ENCODE results near the gene RALGPS2.

Gene RALGPS2

GRCh38 chr1:178895928-178896327, 170.9 kb downstream of the RALGPS2 start:
- Histone ChIP-seq H3K9me3 (ENCODE audit: insufficient read depth, low read length) (no peaks in the 10 kb centered on the region), H3K27me3 (ENCODE audit: low read depth, low read length) (no peaks in the 10 kb centered on the region), H3K36me3 (replicated peaks; ENCODE audit: low read depth, low read length) (peaks cover 3% of the 10 kb centered on the region), H3K9ac (ENCODE audit: low read length) (no peak overlapping the region), H3K79me2 (ENCODE audit: low read length) (no peaks in the 10 kb centered on the region), H3K4me2 (ENCODE audit: low read length) (no peak overlapping the region), H2AFZ (ENCODE audit: low read depth, low read length) (no peak overlapping the region), H3K4me3 (ENCODE audit: low read length) (no peak overlapping the region), H3K4me1 (ENCODE audit: low read length) (peaks cover 16% of the 10 kb centered on the region), H4K20me1 (ENCODE audit: insufficient read depth, low read length) (no peaks in the 10 kb centered on the region), H3K27ac (ENCODE audit: low read length) (no peak overlapping the region)
- TF ChIP-seq EZH2phosphoT487 (IDR thresholded peaks at IDR 0.05; ENCODE audit: low read depth), result no peak
- no peak for TF ChIP-seq CTCF (IDR thresholded peaks at IDR 0.05; ENCODE audit: low read depth, low read length)

- Histone ChIP-seq H3K27me3 (ENCODE audit: low read depth, low read length) (no peaks in the 10 kb centered on the region), H4K20me1 (ENCODE audit: insufficient read depth, low read length) (no peaks in the 10 kb centered on the region), H2AFZ (ENCODE audit: low read depth, low read length) (no peak overlapping the region), H3K9me3 (ENCODE audit: insufficient read depth, low read length) (no peaks in the 10 kb centered on the region), H3K27ac (ENCODE audit: low read length) (no peak overlapping the region), H3K4me2 (ENCODE audit: low read length) (no peak overlapping the region), H3K4me1 (ENCODE audit: low read length) (peaks cover 16% of the 10 kb centered on the region), H3K9ac (ENCODE audit: low read length) (no peak overlapping the region), H3K4me3 (ENCODE audit: low read length) (no peak overlapping the region), H3K36me3 (replicated peaks; ENCODE audit: low read depth, low read length) (peaks cover 3% of the 10 kb centered on the region), H3K79me2 (ENCODE audit: low read length) (no peaks in the 10 kb centered on the region)
- TF ChIP-seq EZH2phosphoT487 (IDR thresholded peaks at IDR 0.05; ENCODE audit: low read depth) (no peak), CTCF (IDR thresholded peaks at IDR 0.05; ENCODE audit: low read depth, low read length) (no peak)
These were observed 173.4 kb downstream of the RALGPS2 start for GRCh38 chr1:178898401-178898800.

GRCh38 chr1:178899402-178899801, 174.4 kb downstream of the RALGPS2 start:
- TF ChIP-seq CTCF (IDR thresholded peaks at IDR 0.05; ENCODE audit: low read depth, low read length) (no peak), EZH2phosphoT487 (IDR thresholded peaks at IDR 0.05; ENCODE audit: low read depth) (no peak)
- H3K4me3 ChIP-seq (ENCODE audit: low read length), result no peak overlapping the region
- H3K4me2 ChIP-seq (ENCODE audit: low read length), result peak overlapping the region; percentile 18
- H3K9me3 ChIP-seq (ENCODE audit: insufficient read depth, low read length), result no peaks in the 10 kb centered on the region
- H3K27ac ChIP-seq (ENCODE audit: low read length), result no peak overlapping the region
- H3K36me3 ChIP-seq (replicated peaks; ENCODE audit: low read depth, low read length), result peaks cover 3% of the 10 kb centered on the region
- H4K20me1 ChIP-seq (ENCODE audit: insufficient read depth, low read length), result no peaks in the 10 kb centered on the region
- H3K4me1 ChIP-seq (ENCODE audit: low read length), result peaks cover 16% of the 10 kb centered on the region
- H2AFZ ChIP-seq (ENCODE audit: low read depth, low read length), result no peak overlapping the region
- no peak overlapping the region for H3K9ac ChIP-seq (ENCODE audit: low read length)
- H3K79me2 ChIP-seq (ENCODE audit: low read length), result no peaks in the 10 kb centered on the region
- H3K27me3 ChIP-seq (ENCODE audit: low read depth, low read length), result no peaks in the 10 kb centered on the region

GRCh38 chr1:178901482-178902125, 176.6 kb downstream of the RALGPS2 start:
- no peaks in the 10 kb centered on the region for H3K79me2 ChIP-seq (ENCODE audit: low read length)

More at GRCh38 chr1:178901482-178902125, 176.6 kb downstream of the RALGPS2 start:
- peaks cover 16% of the 10 kb centered on the region for H3K4me1 ChIP-seq (ENCODE audit: low read length)
- no peak overlapping the region for H3K4me2 ChIP-seq (ENCODE audit: low read length)
- no peak overlapping the region for H2AFZ ChIP-seq (ENCODE audit: low read depth, low read length)
- H3K9ac ChIP-seq (ENCODE audit: low read length), result no peak overlapping the region
- H3K4me3 ChIP-seq (ENCODE audit: low read length), result no peak overlapping the region
- peaks cover 3% of the 10 kb centered on the region for H3K36me3 ChIP-seq (replicated peaks; ENCODE audit: low read depth, low read length)
- no peak overlapping the region for H3K27ac ChIP-seq (ENCODE audit: low read length)
- H3K27me3 ChIP-seq (ENCODE audit: low read depth, low read length), result no peaks in the 10 kb centered on the region
- TF ChIP-seq EZH2phosphoT487 (IDR thresholded peaks at IDR 0.05; ENCODE audit: low read depth), result no peak
- TF ChIP-seq CTCF (IDR thresholded peaks at IDR 0.05; ENCODE audit: low read depth, low read length), result no peak
- H3K9me3 ChIP-seq (ENCODE audit: insufficient read depth, low read length), result no peaks in the 10 kb centered on the region
- no peaks in the 10 kb centered on the region for H4K20me1 ChIP-seq (ENCODE audit: insufficient read depth, low read length)

Measured in OCI-LY3 (cell line).